Loucy (cell line): ENCODE data around the gene BAIAP2L1.

Experiments used
- H2AFZ ChIP-seq: fragments of 200-600 bp; sonication (generic); 2 replicates; pipeline ENCODE4 v1.6.0; 2016; ENCODE audit warnings: antibody characterized with exemption, mild to moderate bottlenecking, low read length, moderate library complexity
- H3F3A ChIP-seq: fragments of 200-600 bp; 2 replicates; pipeline ENCODE4 v1.6.0; 2016; ENCODE audit warnings: antibody characterized with exemption, low read depth, mild to moderate bottlenecking
- H3K27me3 ChIP-seq: fragments of 200-600 bp; sonication (generic); 2 replicates; pipeline ENCODE4 v1.6.1; 2014; ENCODE audit warnings: low read length, mild to moderate bottlenecking; ENCODE audit not compliant: insufficient read depth, poor library complexity, severe bottlenecking
- H3K36me3 ChIP-seq: fragments of 200-600 bp; sonication (generic); 2 replicates; pipeline ENCODE4 v1.6.1; 2016; ENCODE audit warnings: low read length; ENCODE audit not compliant: insufficient read depth
- H3K4me1 ChIP-seq: fragments of 200-600 bp; sonication (generic); 2 replicates; pipeline ENCODE4 v1.5.1; 2014; ENCODE audit warnings: low read length, mild to moderate bottlenecking; ENCODE audit not compliant: insufficient read depth, poor library complexity, severe bottlenecking
- H3K4me2 ChIP-seq: fragments of 200-600 bp; sonication (generic); 2 replicates; pipeline ENCODE4 v1.6.0; 2014; ENCODE audit warnings: antibody characterized with exemption, low read length, low read depth, mild to moderate bottlenecking; ENCODE audit not compliant: poor library complexity, severe bottlenecking
- H3K4me3 ChIP-seq: fragments of 200-600 bp; sonication (generic); 2 replicates; pipeline ENCODE4 v1.5.1; 2014; ENCODE audit warnings: low read length, mild to moderate bottlenecking, mixed read lengths; ENCODE audit not compliant: poor library complexity, severe bottlenecking
- H3K79me2 ChIP-seq: fragments of 200-600 bp; sonication (generic); 2 replicates; pipeline ENCODE4 v1.6.1; 2014; ENCODE audit warnings: low read length; ENCODE audit not compliant: insufficient read depth
- H3K9ac ChIP-seq: fragments of 200-600 bp; sonication (generic); 2 replicates; pipeline ENCODE4 v1.6.0; 2014; ENCODE audit warnings: mild to moderate bottlenecking, low read depth, low read length, moderate library complexity; ENCODE audit not compliant: poor library complexity, severe bottlenecking
- H3K9me2 ChIP-seq: fragments of 200-600 bp; sonication (generic); replicated peaks from 2 replicates; pipeline ENCODE4 v1.6.1; 2016; ENCODE audit warnings: low read depth, low read length, mixed read lengths
- H3K9me3 ChIP-seq: fragments of 200-600 bp; sonication (generic); 2 replicates; pipeline ENCODE4 v1.6.1; 2014; ENCODE audit warnings: mild to moderate bottlenecking, antibody characterized with exemption, low read length, low read depth; ENCODE audit not compliant: insufficient read depth
- H4K20me1 ChIP-seq: fragments of 200-600 bp; sonication (generic); 2 replicates; pipeline ENCODE4 v1.6.0; 2014; ENCODE audit warnings: antibody characterized with exemption, low read length, mild to moderate bottlenecking; ENCODE audit not compliant: insufficient read depth, poor library complexity, severe bottlenecking
- CTCF ChIP-seq: fragments of 200-600 bp; sonication (generic); conservative IDR thresholded peaks from 2 replicates; pipeline ENCODE4 v1.5.1; 2014; ENCODE audit warnings: mild to moderate bottlenecking, antibody characterized with exemption, low read length
- EZH2phosphoT487 ChIP-seq: fragments of 200-600 bp; IDR thresholded peaks from 2 replicates; pipeline ENCODE4 v1.6.1; 2018; ENCODE audit warnings: antibody characterized with exemption, mild to moderate bottlenecking, moderate library complexity, borderline replicate concordance

BAIAP2L1 gene

GRCh38 chr7:98288064-98288823, 112.6 kb downstream of the BAIAP2L1 start:
- peaks cover 22% of the 10 kb centered on the region; the same call in 1 of the 2 replicates for H3K79me2 ChIP-seq
- no peak overlapping the region for H3K4me3 ChIP-seq
- peaks cover 21% of the 10 kb centered on the region for H3K4me1 ChIP-seq
- no peak for TF ChIP-seq EZH2phosphoT487
- no peaks in the 10 kb centered on the region for H3F3A ChIP-seq
- no peak overlapping the region for H3K4me2 ChIP-seq
- H3K36me3 ChIP-seq, result peaks cover 3% of the 10 kb centered on the region; the same call in 1 of the 2 replicates
- H3K27me3 ChIP-seq, result no peaks in the 10 kb centered on the region
- H3K9me3 ChIP-seq, result no peaks in the 10 kb centered on the region
- H3K9me2 ChIP-seq, result no peaks in the 10 kb centered on the region
- no peak overlapping the region for H3K9ac ChIP-seq
- H4K20me1 ChIP-seq, result peaks cover 22% of the 10 kb centered on the region
- no peak overlapping the region for H2AFZ ChIP-seq

- H3K4me3 ChIP-seq, result no peak overlapping the region
- H3K36me3 ChIP-seq, result peaks cover 1% of the 10 kb centered on the region; the same call in 1 of the 2 replicates
- no peak for TF ChIP-seq EZH2phosphoT487
- no peaks in the 10 kb centered on the region for H3K27me3 ChIP-seq
- peaks cover 30% of the 10 kb centered on the region for H4K20me1 ChIP-seq
- H3K9me2 ChIP-seq, result no peaks in the 10 kb centered on the region
- no peak overlapping the region for H2AFZ ChIP-seq
- peaks cover 28% of the 10 kb centered on the region for H3K4me1 ChIP-seq
- no peaks in the 10 kb centered on the region for H3K9me3 ChIP-seq
- H3K79me2 ChIP-seq, result peaks cover 29% of the 10 kb centered on the region; the same call in 1 of the 2 replicates
- H3F3A ChIP-seq, result no peaks in the 10 kb centered on the region
- H3K4me2 ChIP-seq, result no peak overlapping the region
- H3K9ac ChIP-seq, result no peak overlapping the region
Observed at GRCh38 chr7:98287486-98287959, 113.4 kb downstream of the BAIAP2L1 start.

- peaks cover 36% of the 10 kb centered on the region for H4K20me1 ChIP-seq
- no peak overlapping the region for H3K4me3 ChIP-seq
- peaks cover 35% of the 10 kb centered on the region; the same call in 1 of the 2 replicates for H3K79me2 ChIP-seq
- H3K36me3 ChIP-seq, result no peaks in the 10 kb centered on the region
- no peaks in the 10 kb centered on the region for H3K27me3 ChIP-seq
- H3K9ac ChIP-seq, result no peak overlapping the region
- no peaks in the 10 kb centered on the region for H3K9me3 ChIP-seq
- H3K9me2 ChIP-seq, result no peaks in the 10 kb centered on the region
- peaks cover 34% of the 10 kb centered on the region for H3K4me1 ChIP-seq
- no peaks in the 10 kb centered on the region for H3F3A ChIP-seq
- no peak overlapping the region for H2AFZ ChIP-seq
- TF ChIP-seq CTCF (no peak), EZH2phosphoT487 (no peak)
- peak overlapping the region; percentile 5 for H3K4me2 ChIP-seq
Observed at GRCh38 chr7:98286701-98287485, 114.0 kb downstream of the BAIAP2L1 start.

- Histone ChIP-seq H4K20me1 (peaks cover 36% of the 10 kb centered on the region), H3K4me1 (peaks cover 34% of the 10 kb centered on the region), H3K4me2 (peak overlapping the region; percentile 100), H3K36me3 (no peaks in the 10 kb centered on the region), H3K27me3 (no peaks in the 10 kb centered on the region), H3K9me3 (no peaks in the 10 kb centered on the region), H3K4me3 (no peak overlapping the region), H3K79me2 (peaks cover 37% of the 10 kb centered on the region; the same call in 1 of the 2 replicates), H3K9ac (no peak overlapping the region), H3K9me2 (no peaks in the 10 kb centered on the region), H3F3A (no peaks in the 10 kb centered on the region), H2AFZ (no peak overlapping the region)
- no peak for TF ChIP-seq EZH2phosphoT487
- no peak for TF ChIP-seq CTCF
Observed at GRCh38 chr7:98286093-98286539, 114.8 kb downstream of the BAIAP2L1 start.
